K562 (cell line): Measurements from ENCODE around the gene BIRC5. TPM values are rescaled to one million over a fixed set of nuclear protein-coding genes. Genes with fewer than 3 reads are reported as not detected.

Experiments
- BMI1 ChIP-seq: fragments of 150-350 bp; IDR thresholded peaks from 2 replicates; pipeline ENCODE4 v1.6.1; 2014; ENCODE audit warnings: low read length
- CAMTA2 ChIP-seq: fragments of 250-450 bp; sonication (Bioruptor Pico); conservative IDR thresholded peaks from 2 replicates; pipeline ENCODE4 v1.5.1; 2022
- CBX1 ChIP-seq: sonication (generic); IDR thresholded peaks from 2 replicates; pipeline ENCODE4 v1.6.1; 2016; ENCODE audit warnings: antibody characterized with exemption, low read depth, mild to moderate bottlenecking
- E2F4 ChIP-seq: sonication (generic); formaldehyde crosslinking; IDR thresholded peaks from 2 replicates; pipeline ENCODE4 v1.8.0; 2022; ENCODE audit warnings: mild to moderate bottlenecking, low read depth, missing genetic modification reagents
- ERF ChIP-seq: fragments of 450-650 bp; formaldehyde crosslinking; IDR thresholded peaks from 2 replicates; pipeline ENCODE4 v1.4.0; 2020; ENCODE audit warnings: mild to moderate bottlenecking, mixed read lengths
- HSF4 ChIP-seq: fragments of 250-450 bp; sonication (Bioruptor Pico); IDR thresholded peaks from 2 replicates; pipeline ENCODE4 v2.1.2; 2022; ENCODE audit warnings: mild to moderate bottlenecking, moderate library complexity, borderline replicate concordance
- MAFK ChIP-seq: IDR thresholded peaks from 2 replicates; pipeline ENCODE4 v1.6.1; 2011; ENCODE audit warnings: low read length, improper control_type of control experiment
- MBD2 ChIP-seq: sonication (generic); IDR thresholded peaks from 2 replicates; pipeline ENCODE4 v1.6.1; 2016; ENCODE audit warnings: low read depth, borderline replicate concordance
- MITF ChIP-seq: IDR thresholded peaks from 2 replicates; pipeline ENCODE4 v1.6.1; 2014; ENCODE audit warnings: antibody characterized with exemption
- NELFE ChIP-seq: IDR thresholded peaks from 2 replicates; pipeline ENCODE4 v1.6.1; 2011; ENCODE audit warnings: mild to moderate bottlenecking; ENCODE audit not compliant: insufficient read depth, insufficient read length
- PHB2 ChIP-seq: fragments of 450-650 bp; IDR thresholded peaks from 2 replicates; pipeline ENCODE4 v1.6.1; 2017; ENCODE audit warnings: low read depth
- PHF21A ChIP-seq: fragments of 450-650 bp; IDR thresholded peaks from 2 replicates; pipeline ENCODE4 v1.6.1; 2017; ENCODE audit warnings: low read depth, borderline replicate concordance
- PML ChIP-seq: IDR thresholded peaks from 2 replicates; pipeline ENCODE4 v1.6.1; 2012; ENCODE audit warnings: low read length, inconsistent platforms
- POLR2AphosphoS2 ChIP-seq: IDR thresholded peaks from 2 replicates; pipeline ENCODE4 v1.6.1; 2012; ENCODE audit warnings: low read length, improper control_type of control experiment
- SP1 ChIP-seq: sonication (generic); formaldehyde crosslinking; IDR thresholded peaks from 2 replicates; pipeline ENCODE4 v1.8.1; 2022; ENCODE audit warnings: mild to moderate bottlenecking, missing genetic modification reagents
- STAT5B ChIP-seq: fragments of 250-450 bp; sonication (Bioruptor Pico); IDR thresholded peaks from 2 replicates; pipeline ENCODE4 v1.8.0; 2021; ENCODE audit warnings: mild to moderate bottlenecking, inconsistent platforms
- ZBTB2 ChIP-seq: fragments of 450-650 bp; IDR thresholded peaks from 2 replicates; pipeline ENCODE4 v1.6.1; 2016; ENCODE audit warnings: antibody characterized with exemption
- ZNF766 ChIP-seq: fragments of 200-800 bp; sonication (Bioruptor generic); conservative IDR thresholded peaks from 2 replicates; pipeline ENCODE4 v1.6.1; 2016; ENCODE audit warnings: missing genetic modification characterization, missing compliant biosample characterization
- ZNF785 ChIP-seq: fragments of 250-450 bp; sonication (Bioruptor Pico); IDR thresholded peaks from 2 replicates; pipeline ENCODE4 v1.4.0; 2020; ENCODE audit warnings: mild to moderate bottlenecking
- polyA plus RNA-seq, 8 experiments: library from polyadenylated mRNA; depleted of rRNA in 4 of 8; stranded (reverse) in 5 of 8; unstranded in 3 of 8; fragments of >200 nt; fragmentation: Nextera tagmentation in 2 of 8; fragmentation: Illumina TruSeq in 1 of 8; extraction: Ambion mirVana in 2 of 8; extraction: Trizol in 1 of 8; gene quantifications; 2 replicates each; pipeline versions ENCODE4 v1.2.1 to v1.2.3, GENCODE V29; 2011 to 2014; ENCODE audit warnings: inconsistent platforms in 1 of 8, missing spikeins in 1 of 8
- total RNA-seq, 7 experiments: library from RNA; depleted of rRNA in 6 of 7; stranded (reverse); fragments of >200 nt in 6 of 7; fragmentation: Illumina TruSeq in 2 of 7; extraction: Trizol in 2 of 7; gene quantifications; 2 replicates each; pipeline versions ENCODE4 v1.2.1 to v1.2.3, GENCODE V29; 2011 to 2021; ENCODE audit warnings: low replicate concordance in 1 of 7
- TF ChIP-seq, protein P1 (sequence below): sonication (generic); formaldehyde crosslinking; IDR thresholded peaks from 2 replicates; pipeline ENCODE4 v1.8.0; 2022; ENCODE audit warnings: missing genetic modification reagents, mild to moderate bottlenecking, borderline replicate concordance
- TF ChIP-seq, protein P2 (sequence below): fragments of 450-650 bp; formaldehyde crosslinking; IDR thresholded peaks from 2 replicates; pipeline ENCODE4 v1.4.0; 2020; ENCODE audit warnings: mild to moderate bottlenecking
- TF ChIP-seq, protein P3 (sequence below): sonication (generic); formaldehyde crosslinking; IDR thresholded peaks from 2 replicates; pipeline ENCODE4 v1.8.1; 2022; ENCODE audit warnings: missing genetic modification reagents

Gene BIRC5
- total and polyA plus RNA-seq, 9 of the 15 experiments (the other 6 are each of a cell fraction or from before 2014, with no cell fraction given) = 64.4 to 140 (median 101) TPM

DNA sequence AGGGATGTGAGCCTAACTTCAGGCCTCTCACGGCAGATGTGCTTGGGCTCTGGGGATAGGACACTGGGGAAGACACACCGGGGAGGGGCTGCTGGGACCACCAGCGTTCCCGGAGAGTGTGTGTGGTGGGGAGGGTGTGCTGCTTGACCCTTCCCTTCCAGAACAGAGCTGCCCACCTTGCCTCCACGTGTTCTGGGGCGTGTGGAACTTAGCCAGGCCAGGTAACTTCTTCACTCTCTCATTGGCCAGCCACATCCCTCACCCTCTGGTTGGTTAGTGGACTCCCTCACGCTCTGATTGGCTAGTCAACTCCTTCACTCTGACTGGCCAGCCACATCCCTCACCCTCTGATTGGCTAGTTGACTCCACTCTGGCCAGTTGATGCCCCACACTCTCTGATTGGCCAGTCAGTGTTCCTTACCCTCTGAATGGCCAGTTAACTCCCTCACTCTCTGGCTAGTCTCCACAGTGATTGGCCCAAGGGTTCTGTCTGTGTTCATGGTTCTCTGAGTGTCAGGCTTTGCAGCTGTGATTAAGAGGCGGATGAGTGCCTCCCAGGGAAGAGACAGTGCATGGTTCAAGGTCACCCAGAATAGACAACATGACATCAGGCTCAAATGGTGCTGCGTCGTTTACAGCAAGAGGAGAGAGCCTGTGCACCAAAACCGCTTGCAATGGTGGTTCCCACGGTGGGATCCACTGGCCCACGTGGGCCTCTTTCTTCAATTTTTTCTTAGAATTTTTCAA lies 27.4 kb downstream of the BIRC5 start (continued):
- TF ChIP-seq, protein P1, sequence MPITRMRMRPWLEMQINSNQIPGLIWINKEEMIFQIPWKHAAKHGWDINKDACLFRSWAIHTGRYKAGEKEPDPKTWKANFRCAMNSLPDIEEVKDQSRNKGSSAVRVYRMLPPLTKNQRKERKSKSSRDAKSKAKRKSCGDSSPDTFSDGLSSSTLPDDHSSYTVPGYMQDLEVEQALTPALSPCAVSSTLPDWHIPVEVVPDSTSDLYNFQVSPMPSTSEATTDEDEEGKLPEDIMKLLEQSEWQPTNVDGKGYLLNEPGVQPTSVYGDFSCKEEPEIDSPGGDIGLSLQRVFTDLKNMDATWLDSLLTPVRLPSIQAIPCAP (CRISPR knock-in tag) = no peak
- TF ChIP-seq POLR2AphosphoS2 = no peak
- TF ChIP-seq, protein P2, sequence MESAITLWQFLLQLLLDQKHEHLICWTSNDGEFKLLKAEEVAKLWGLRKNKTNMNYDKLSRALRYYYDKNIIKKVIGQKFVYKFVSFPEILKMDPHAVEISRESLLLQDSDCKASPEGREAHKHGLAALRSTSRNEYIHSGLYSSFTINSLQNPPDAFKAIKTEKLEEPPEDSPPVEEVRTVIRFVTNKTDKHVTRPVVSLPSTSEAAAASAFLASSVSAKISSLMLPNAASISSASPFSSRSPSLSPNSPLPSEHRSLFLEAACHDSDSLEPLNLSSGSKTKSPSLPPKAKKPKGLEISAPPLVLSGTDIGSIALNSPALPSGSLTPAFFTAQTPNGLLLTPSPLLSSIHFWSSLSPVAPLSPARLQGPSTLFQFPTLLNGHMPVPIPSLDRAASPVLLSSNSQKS (CRISPR knock-in tag) = no peak
- TF ChIP-seq BMI1 = no peak
- no peak for TF ChIP-seq PHB2
- TF ChIP-seq E2F4 (CRISPR knock-in tag) = no peak
- TF ChIP-seq ZNF766 (CRISPR knock-in tag) = no peak
- no peak for TF ChIP-seq NELFE
- TF ChIP-seq, protein P3, sequence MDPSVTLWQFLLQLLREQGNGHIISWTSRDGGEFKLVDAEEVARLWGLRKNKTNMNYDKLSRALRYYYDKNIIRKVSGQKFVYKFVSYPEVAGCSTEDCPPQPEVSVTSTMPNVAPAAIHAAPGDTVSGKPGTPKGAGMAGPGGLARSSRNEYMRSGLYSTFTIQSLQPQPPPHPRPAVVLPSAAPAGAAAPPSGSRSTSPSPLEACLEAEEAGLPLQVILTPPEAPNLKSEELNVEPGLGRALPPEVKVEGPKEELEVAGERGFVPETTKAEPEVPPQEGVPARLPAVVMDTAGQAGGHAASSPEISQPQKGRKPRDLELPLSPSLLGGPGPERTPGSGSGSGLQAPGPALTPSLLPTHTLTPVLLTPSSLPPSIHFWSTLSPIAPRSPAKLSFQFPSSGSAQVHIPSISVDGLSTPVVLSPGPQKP (CRISPR knock-in tag) = no peak
- no peak for TF ChIP-seq ERF (CRISPR knock-in tag)
- no peak for TF ChIP-seq ZNF785 (CRISPR knock-in tag)
- no peak for TF ChIP-seq HSF4 (CRISPR knock-in tag)
- TF ChIP-seq MITF = no peak
- no peak for TF ChIP-seq SP1 (CRISPR knock-in tag)
- TF ChIP-seq STAT5B (CRISPR knock-in tag) = no peak
- no peak for TF ChIP-seq ZBTB2
- TF ChIP-seq CAMTA2 (CRISPR knock-in tag) = no peak
- TF ChIP-seq PHF21A = no peak
- no peak for TF ChIP-seq CBX1
- TF ChIP-seq MBD2 = peak; percentile 96
- TF ChIP-seq MAFK = no peak
- no peak for TF ChIP-seq PML
